HepG2 (cell line): ENCODE measurements around the gene COQ3. TPM values are rescaled to one million over a fixed set of nuclear protein-coding genes. Genes with fewer than 3 reads are reported as not detected.

Source experiments
- ATAC-seq: fragments of 200-7000 bp; cut with Tn5 transposase; 3 replicates; pipeline ENCODE4 v1.9.1; 2020; ENCODE audit warnings: mild to moderate bottlenecking, moderate library complexity
- BruUV-seq: library from RNA; stranded (reverse); fragments of 400-500 nt; replicated peaks from 2 replicates; lab custom pipeline; 2021; lab: Mats Ljungman, UMichigan
- CTCF ChIA-PET: fragments of 300-600 bp; formaldehyde crosslinking; extraction: SDS; loops from one replicate; lab custom pipeline; 2021; ENCODE audit warnings: low total read pairs, inconsistent platforms, low intra/inter-chr PET ratio; lab: Yijun Ruan, JAX
- POLR2A ChIA-PET: fragments of 350-600 bp; sonication (Branson Sonifier 250); formaldehyde crosslinking; loops from one replicate; lab custom pipeline; 2020; ENCODE audit warnings: antibody characterized with exemption, inconsistent platforms; lab: Yijun Ruan, JAX
- DNase-seq: peaks from one replicate; pipeline ENCODE4 v3.0.0-alpha.2; 2015; ENCODE audit warnings: low spot score
- FAIRE-seq: peaks from 3 replicates; lab custom pipeline; 2011; peaks lifted over from hg19 to GRCh38; lab: Jason Lieb, UNC
- H2AFZ ChIP-seq: one replicate; pipeline ENCODE4 v1.6.1; 2011; ENCODE audit warnings: low read length, inconsistent platforms
- H3K27ac ChIP-seq: fragments of 300-600 bp; 3 replicates; pipeline ENCODE4 v1.8.0; 2011; ENCODE audit warnings: mixed run types, mild to moderate bottlenecking, mixed read lengths, low read length, inconsistent platforms; ENCODE audit not compliant: insufficient read depth; ENCODE audit errors: extremely low read length
- H3K27me3 ChIP-seq, 2 experiments: fragments of 200-600 bp in 1 of 2; 2 replicates in 1 of 2; 3 replicates in 1 of 2; pipeline versions ENCODE4 v1.6.0 to v1.8.0; 2011; ENCODE audit warnings: low read length in 2 of 2, mild to moderate bottlenecking in 2 of 2, moderate library complexity in 2 of 2, inconsistent platforms in 1 of 2; ENCODE audit not compliant: insufficient read depth in 2 of 2, control insufficient read depth in 1 of 2
- H3K36me3 ChIP-seq, 2 experiments: fragments of 200-600 bp in 1 of 2; replicated peaks in 1 of 2; 2 replicates in 1 of 2; 3 replicates in 1 of 2; pipeline versions ENCODE4 v1.5.1 to v1.8.0; 2011; ENCODE audit warnings: low read length in 2 of 2, inconsistent platforms in 1 of 2; ENCODE audit not compliant: insufficient read depth in 2 of 2, control insufficient read depth in 1 of 2
- H3K4me1 ChIP-seq: 2 replicates; pipeline ENCODE4 v1.5.1; 2012; ENCODE audit warnings: low read length, inconsistent platforms; ENCODE audit not compliant: insufficient read depth
- H3K4me2 ChIP-seq: 2 replicates; pipeline ENCODE4 v1.6.0; 2011; ENCODE audit warnings: low read depth, low read length, inconsistent platforms
- H3K4me3 ChIP-seq, 3 experiments: fragments of 200-600 bp in 1 of 3; sonication (generic), shearing (Covaris generic) in 1 of 3; replicated peaks in 1 of 3; 2 replicates each; pipeline ENCODE4 v1.5.1; 2011 to 2016; ENCODE audit warnings: low read length in 3 of 3, inconsistent platforms in 2 of 3, low read depth in 2 of 3, mild to moderate bottlenecking in 2 of 3, control low read depth in 1 of 3, mixed read lengths in 1 of 3; ENCODE audit not compliant: insufficient read depth in 1 of 3
- H3K79me2 ChIP-seq: one replicate; pipeline ENCODE4 v1.6.1; 2011; ENCODE audit warnings: low read length, inconsistent platforms; ENCODE audit not compliant: insufficient read depth
- H3K9ac ChIP-seq: 2 replicates; pipeline ENCODE4 v1.6.0; 2011; ENCODE audit warnings: mild to moderate bottlenecking, low read depth, low read length, inconsistent platforms; ENCODE audit not compliant: insufficient read depth
- H3K9me3 ChIP-seq: 2 replicates; pipeline ENCODE4 v1.5.1; 2012; ENCODE audit warnings: mild to moderate bottlenecking, low read length
- H4K20me1 ChIP-seq: 2 replicates; pipeline ENCODE4 v1.6.0; 2011; ENCODE audit warnings: inconsistent platforms, mild to moderate bottlenecking, low read length, moderate library complexity; ENCODE audit not compliant: insufficient read depth
- CREB3 ChIP-seq: sonication (generic); formaldehyde crosslinking; IDR thresholded peaks from 2 replicates; pipeline ENCODE4 v1.5.0; 2020; ENCODE audit warnings: missing genetic modification reagents
- ELF4 ChIP-seq: sonication (generic); formaldehyde crosslinking; IDR thresholded peaks from 2 replicates; pipeline ENCODE4 v1.5.0; 2020; ENCODE audit warnings: missing genetic modification reagents, mild to moderate bottlenecking, moderate library complexity, borderline replicate concordance
- ETS1 ChIP-seq: sonication (generic); formaldehyde crosslinking; IDR thresholded peaks from 2 replicates; pipeline ENCODE4 v1.4.0; 2020; ENCODE audit warnings: missing genetic modification reagents
- FOXA1 ChIP-seq, 2 experiments: fragments of 450-650 bp in 1 of 2; sonication (generic) in 1 of 2; formaldehyde crosslinking in 1 of 2; IDR thresholded peaks; 2 replicates each; pipeline versions ENCODE4 v1.4.0 to v1.6.1; 2016 to 2020; ENCODE audit warnings: missing genetic modification reagents in 1 of 2
- GATAD1 ChIP-seq: IDR thresholded peaks from 2 replicates; pipeline ENCODE4 v1.6.1; 2016; ENCODE audit warnings: missing genetic modification reagents, missing compliant biosample characterization
- HMG20A ChIP-seq: IDR thresholded peaks from 2 replicates; pipeline ENCODE4 v1.6.1; 2016; ENCODE audit warnings: borderline replicate concordance
- SP1 ChIP-seq, 2 experiments: fragments of 450-650 bp in 1 of 2; sonication (generic) in 1 of 2; formaldehyde crosslinking in 1 of 2; IDR thresholded peaks; 2 replicates each; pipeline versions ENCODE4 v1.4.0 to v1.6.1; 2016 to 2020; ENCODE audit warnings: missing genetic modification reagents in 1 of 2
- TRAFD1 ChIP-seq: sonication (generic); formaldehyde crosslinking; IDR thresholded peaks from 2 replicates; pipeline ENCODE4 v1.5.1; 2020; ENCODE audit warnings: missing genetic modification reagents, mild to moderate bottlenecking, borderline replicate concordance
- ZFP1 ChIP-seq: IDR thresholded peaks from 2 replicates; pipeline ENCODE4 v1.6.1; 2016
- ZFP36L1 ChIP-seq: sonication (generic); formaldehyde crosslinking; IDR thresholded peaks from 2 replicates; pipeline ENCODE4 v1.8.0; 2022; ENCODE audit warnings: mild to moderate bottlenecking, missing genetic modification reagents, moderate library complexity
- ZNF225 ChIP-seq: sonication (generic); formaldehyde crosslinking; IDR thresholded peaks from 2 replicates; pipeline ENCODE4 v1.4.0; 2020; ENCODE audit warnings: mild to moderate bottlenecking, missing genetic modification reagents
- ZNF770 ChIP-seq: sonication (generic); formaldehyde crosslinking; IDR thresholded peaks from 2 replicates; pipeline ENCODE4 v1.5.0; 2020; ENCODE audit warnings: mild to moderate bottlenecking, missing genetic modification reagents
- ZSCAN20 ChIP-seq: sonication (generic); formaldehyde crosslinking; IDR thresholded peaks from 2 replicates; pipeline ENCODE4 v1.4.0; 2020; ENCODE audit warnings: missing genetic modification reagents, mild to moderate bottlenecking, borderline replicate concordance
- ZSCAN9 ChIP-seq: IDR thresholded peaks from 2 replicates; pipeline ENCODE4 v1.6.1; 2016; ENCODE audit warnings: borderline replicate concordance
- WGBS: methylation state at CpG from one replicate; pipeline ENCODE4 v1.1.6; 2017; ENCODE audit warnings: low lambda C conversion rate; 5-methylcytosine and 5-hydroxymethylcytosine counted together
- in situ Hi-C: cut with HindIII; loops from 2 replicates; pipeline ENCODE4 v1.10.0; 2017; ENCODE audit warnings: low pct_unique_long_range_greater_than_20kb; ENCODE audit not compliant: extremely low pct_ligation_motif_present
- intact Hi-C: fragments of 100-400 bp; cut with micrococcal nuclease; formaldehyde crosslinking; loops from one replicate; pipeline ENCODE4 v1.10.0; 2022; ENCODE audit not compliant: unreplicated experiment
- polyA plus RNA-seq, 8 experiments: library from polyadenylated mRNA; depleted of rRNA in 3 of 8; stranded (reverse) in 7 of 8; unstranded in 1 of 8; fragments of >200 nt; fragmentation: Illumina TruSeq in 4 of 8; extraction: Trizol in 4 of 8; gene quantifications; 2 replicates each; pipeline versions ENCODE4 v1.2.1 to v1.2.3, GENCODE V29; 2011 to 2016; ENCODE audit warnings: low read depth in 4 of 8, missing spikeins in 1 of 8, mixed read lengths in 1 of 8; ENCODE audit not compliant: insufficient read depth in 1 of 8
- total RNA-seq, 5 experiments: library from RNA; depleted of rRNA; stranded (reverse); fragments of >200 nt; fragmentation: Illumina TruSeq; extraction: Trizol; gene quantifications; 2 replicates each; pipeline ENCODE4 v1.2.3, GENCODE V29; 2016; ENCODE audit warnings: low read depth in 1 of 5

COQ3 gene
- total and polyA plus RNA-seq, 2 of the 13 experiments (the other 11 are each of a cell fraction or from before 2014, with no cell fraction given), result 5.3 to 20.5 TPM

GRCh38 chr6:99354983-99355382 lies 39.0 kb downstream of the COQ3 start:
- Histone ChIP-seq H3K27me3 (peaks cover 0 to 21% of the 10 kb centered on the region in 2 experiments; a peak in 3 of 5 replicates), H3K27ac (no peak overlapping the region), H3K9ac (no peak overlapping the region), H3K79me2 (no peaks in the 10 kb centered on the region), H3K4me3 (no peak overlapping the region), H3K36me3 (no peaks in the 10 kb centered on the region), H2AFZ (no peak overlapping the region), H3K9me3 (no peaks in the 10 kb centered on the region), H3K4me2 (no peak overlapping the region), H3K4me1 (peaks cover 8% of the 10 kb centered on the region), H4K20me1 (no peaks in the 10 kb centered on the region)
- in situ Hi-C loops, result no loop called here
- WGBS, result 12% methylated on average over 4 of the region's 4 CpGs
- ChIA-PET CTCF (no interaction called here), POLR2A (no interaction called here)
- ATAC-seq (no peak), FAIRE-seq (no peak), DNase-seq (no peak)
- BruUV-seq, result no TSS peak
- TF ChIP-seq TRAFD1 (CRISPR knock-in tag), result no peak
- no peak for TF ChIP-seq ZNF225 (CRISPR knock-in tag)
- TF ChIP-seq ETS1, result no peak
- no peak for TF ChIP-seq SP1 (IDR thresholded peaks at IDR 0.05)
- TF ChIP-seq SP1 (CRISPR knock-in tag; IDR thresholded peaks at IDR 0.05), result no peak
- no peak for TF ChIP-seq ZSCAN20 (CRISPR knock-in tag)
- no peak for TF ChIP-seq ZSCAN9
- no peak for TF ChIP-seq ZFP36L1
- no peak for TF ChIP-seq ZFP1 (CRISPR knock-in tag)
- TF ChIP-seq ZNF770 (CRISPR knock-in tag), result no peak
- no peak for TF ChIP-seq GATAD1
- no peak for TF ChIP-seq ELF4
- no peak for TF ChIP-seq FOXA1 (IDR thresholded peaks at IDR 0.05)
- TF ChIP-seq FOXA1 (CRISPR knock-in tag; IDR thresholded peaks at IDR 0.05), result no peak
- no peak for TF ChIP-seq CREB3 (CRISPR knock-in tag)
- no peak for TF ChIP-seq HMG20A (CRISPR knock-in tag)
- intact Hi-C loops, result no loop called here
